CD4-positive, alpha-beta T cell treated with Interleukin-17A for 1 hour (primary cell): ENCODE measurements around the gene HEATR5A.
"Not testable (repeated sequence)": the region's sequence is repeated elsewhere in the genome, so short reads cannot be mapped to it uniquely, and the experiment has no call there.

ENCODE experiments used
- DNase-seq: peaks from one replicate; pipeline ENCODE4 v3.0.0-alpha.2; 2020

Gene HEATR5A

DNA sequence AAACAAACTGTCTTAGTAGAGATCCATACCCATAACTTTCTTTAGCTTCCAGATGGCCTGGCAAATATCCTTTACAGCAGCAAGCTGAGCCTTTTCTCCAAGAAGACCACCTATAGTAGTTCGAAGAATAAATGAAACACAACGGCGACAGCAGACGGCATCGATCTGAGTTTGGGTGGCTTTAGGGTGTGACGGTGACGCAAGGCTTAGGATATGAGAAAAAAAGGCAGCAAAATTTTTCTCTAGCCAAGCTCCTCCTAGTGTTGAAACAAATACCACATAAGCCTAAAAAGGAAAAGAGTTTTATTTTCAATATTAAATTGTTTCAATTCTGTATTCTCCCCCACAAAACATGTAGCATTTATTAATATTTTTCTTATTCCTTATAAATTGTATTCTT lies 33.3 kb downstream of the HEATR5A start:
- no peak for DNase-seq

DNA sequence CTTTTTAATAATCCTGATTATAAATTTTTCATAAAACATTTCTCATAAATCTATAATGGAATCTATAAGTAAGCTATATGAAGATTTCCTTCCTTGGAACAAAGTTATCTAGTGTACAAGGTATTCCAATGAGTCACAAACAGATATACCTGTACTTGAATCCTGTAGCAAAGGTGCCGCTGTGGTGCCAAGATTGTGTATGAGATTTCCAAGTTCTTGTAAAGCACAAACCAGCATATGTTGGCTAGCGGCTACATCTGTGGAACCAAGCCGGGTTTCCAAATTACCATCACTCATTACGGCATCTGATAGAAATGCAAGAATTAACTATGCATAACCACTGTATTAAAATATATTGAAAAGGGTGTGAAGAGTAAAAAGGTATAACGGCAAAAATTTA lies 34.1 kb downstream of the HEATR5A start:
- no peak for DNase-seq

DNA sequence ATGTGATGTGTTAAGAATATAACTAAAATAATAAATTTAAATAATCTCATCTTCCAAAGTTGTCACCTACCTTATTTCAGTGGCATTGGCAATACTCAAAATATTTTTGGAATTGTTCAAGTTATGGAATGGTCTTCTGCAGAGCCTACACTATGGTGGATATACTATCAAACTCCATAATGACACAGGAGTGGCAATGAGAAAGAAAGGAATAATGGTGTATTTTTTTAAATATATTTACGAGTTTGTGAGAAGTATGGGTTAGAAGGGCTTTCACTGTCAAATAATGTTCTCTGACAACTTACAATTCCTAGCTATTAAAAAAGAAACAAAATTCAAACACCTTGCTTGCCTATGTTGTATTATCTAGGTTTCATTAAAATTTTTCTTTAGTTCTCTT lies 38.1 kb downstream of the HEATR5A start:
- DNase-seq, result no peak

DNA sequence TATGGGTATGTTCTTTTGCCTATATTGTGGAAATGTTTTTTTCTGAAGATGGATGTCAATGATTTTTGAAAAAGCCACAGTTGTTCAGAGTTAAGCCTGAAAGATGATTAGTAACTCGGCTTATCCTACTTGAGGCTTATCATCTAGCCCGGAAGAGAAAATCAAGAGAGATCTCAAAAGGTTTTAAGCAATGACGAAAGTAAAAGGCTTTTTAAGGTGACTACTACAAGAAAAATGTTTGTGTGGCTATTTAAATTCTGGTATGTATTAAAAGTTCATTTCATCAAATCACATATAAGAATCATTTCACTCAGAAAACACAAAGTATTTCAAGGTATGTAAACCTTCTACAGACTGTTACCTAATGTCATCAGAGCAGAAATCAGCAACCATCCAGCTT lies 40.2 kb downstream of the HEATR5A start:
- no peak for DNase-seq

DNA sequence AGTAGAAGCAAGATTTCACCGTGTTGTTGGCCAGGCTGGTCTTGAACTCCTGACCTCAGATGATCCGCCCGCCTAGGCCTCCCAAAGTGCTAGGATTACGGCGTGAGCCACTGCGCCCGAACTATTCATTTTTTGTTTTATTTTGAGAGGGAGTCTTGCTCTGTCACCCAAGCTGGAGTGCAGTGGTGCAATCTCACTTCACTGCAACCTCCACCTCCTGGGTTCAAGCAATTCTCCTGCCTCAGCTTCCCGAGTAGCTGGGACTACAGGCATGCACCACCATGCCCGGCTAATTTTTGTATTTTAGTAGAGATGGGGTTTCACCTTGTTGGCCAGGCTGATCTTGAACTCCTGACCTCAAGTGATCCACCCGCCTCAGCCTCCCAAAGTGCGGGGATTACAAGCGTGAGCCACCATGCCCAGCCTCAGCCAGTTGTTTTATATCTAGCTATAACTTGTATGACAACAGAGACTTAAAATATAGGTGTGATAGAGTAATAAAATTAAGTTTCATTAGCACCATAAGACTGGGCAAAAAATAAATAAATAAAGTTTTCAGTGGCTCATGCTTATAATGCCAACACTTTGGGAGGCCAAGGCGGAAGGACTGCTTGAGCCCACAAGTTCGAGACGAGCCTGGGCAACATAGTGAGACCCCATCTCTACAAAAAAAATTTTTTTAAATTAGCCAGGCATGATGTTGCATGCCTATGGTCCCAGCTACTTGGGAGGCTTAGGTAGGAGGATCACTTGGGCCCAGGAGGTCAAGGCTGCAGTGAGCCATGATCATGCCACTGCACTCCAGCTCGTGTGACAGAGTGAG lies 41.0 kb downstream of the HEATR5A start:
- DNase-seq, result not testable (repeated sequence)

DNA sequence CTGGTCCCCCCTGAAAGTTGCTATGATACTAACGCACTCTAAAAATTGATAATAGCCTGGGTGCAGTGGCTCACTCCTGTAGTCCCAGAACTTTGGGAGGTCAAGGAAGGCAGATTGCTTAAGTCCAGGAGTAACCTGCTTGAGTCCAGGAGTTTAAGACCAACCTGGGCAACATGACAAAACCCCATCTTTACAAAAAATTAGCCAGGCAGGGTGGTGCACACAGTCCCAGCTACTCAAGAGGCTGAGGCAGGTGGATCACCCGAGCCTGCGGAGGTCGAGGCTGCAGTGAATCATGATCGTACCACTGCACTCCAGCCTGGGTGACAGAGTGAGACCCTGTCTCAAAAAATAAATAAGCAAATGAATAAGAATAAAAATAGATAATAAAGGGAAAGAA lies 42.9 kb downstream of the HEATR5A start:
- no peak for DNase-seq

DNA sequence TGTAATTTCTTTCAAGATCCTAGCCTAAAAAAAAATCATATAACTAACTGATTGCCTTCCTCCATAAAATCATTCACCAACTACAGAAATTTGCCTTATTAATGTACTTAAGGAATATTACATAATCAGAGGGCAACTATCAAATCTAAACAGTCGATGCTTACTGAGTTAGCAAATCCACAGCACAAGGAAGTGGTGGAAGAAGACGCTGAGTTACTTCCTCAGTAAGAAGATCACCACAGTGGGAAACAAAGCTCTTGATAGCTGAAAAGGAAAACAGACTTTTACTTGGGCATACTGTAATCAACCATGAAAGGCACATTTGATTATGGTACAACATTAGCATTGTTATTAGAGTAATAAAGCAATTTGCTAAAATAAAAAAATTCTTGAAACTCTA lies 48.7 kb downstream of the HEATR5A start:
- no peak for DNase-seq

DNA sequence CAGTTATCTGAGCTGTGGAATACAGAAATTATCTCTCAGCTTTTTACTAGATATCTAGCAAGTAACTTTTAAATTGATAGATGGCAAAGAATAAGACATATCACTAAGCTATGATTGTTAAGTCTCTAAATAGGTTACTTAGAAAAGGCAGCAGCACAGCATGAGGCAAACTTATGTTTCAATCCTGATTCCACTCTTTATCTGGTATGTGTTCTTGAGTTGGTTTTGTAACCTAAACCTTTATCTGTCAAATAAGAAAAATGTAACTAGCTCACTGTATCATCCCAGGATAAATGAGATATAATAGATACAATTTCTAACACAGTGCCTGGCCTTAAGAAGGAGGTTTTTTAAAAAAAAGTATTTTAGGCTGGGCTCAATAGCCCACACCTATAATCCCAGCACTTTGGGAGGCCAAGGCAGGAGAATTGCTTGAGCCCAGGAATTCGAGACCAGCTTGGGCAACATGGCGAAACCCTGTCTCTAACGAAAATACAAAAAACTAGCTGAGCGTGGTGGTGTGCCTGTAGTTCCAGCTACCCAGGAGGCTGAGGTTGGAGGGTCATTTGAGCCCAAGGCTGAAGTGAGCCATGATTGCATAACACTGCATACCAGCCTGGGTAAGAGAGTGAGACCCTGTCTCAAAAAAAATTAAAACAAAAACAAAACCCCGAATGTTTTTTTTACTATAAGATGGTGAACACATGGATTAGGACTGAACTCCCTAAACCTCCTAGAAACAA lies 56.8 kb downstream of the HEATR5A start:
- DNase-seq, result no peak

DNA sequence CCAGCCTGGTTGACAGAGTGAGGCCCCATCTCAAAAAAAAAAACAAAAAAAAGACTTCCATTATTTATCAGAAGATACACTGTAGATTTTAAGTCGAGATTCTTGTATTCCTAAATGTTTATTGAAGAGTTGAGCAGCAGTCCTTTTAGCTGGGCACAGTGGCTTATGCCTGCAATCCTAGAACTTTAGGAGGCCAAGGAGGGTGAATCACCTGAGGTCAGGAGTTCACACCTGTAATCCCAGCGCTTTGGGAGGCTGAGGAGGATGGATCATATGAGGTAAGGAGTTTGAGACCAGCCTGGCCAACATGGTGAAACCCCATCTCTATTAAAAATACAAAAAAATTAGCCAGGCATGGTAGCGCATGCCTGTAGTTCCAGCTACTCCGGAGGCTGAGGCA lies 57.6 kb downstream of the HEATR5A start:
- DNase-seq, result no peak

DNA sequence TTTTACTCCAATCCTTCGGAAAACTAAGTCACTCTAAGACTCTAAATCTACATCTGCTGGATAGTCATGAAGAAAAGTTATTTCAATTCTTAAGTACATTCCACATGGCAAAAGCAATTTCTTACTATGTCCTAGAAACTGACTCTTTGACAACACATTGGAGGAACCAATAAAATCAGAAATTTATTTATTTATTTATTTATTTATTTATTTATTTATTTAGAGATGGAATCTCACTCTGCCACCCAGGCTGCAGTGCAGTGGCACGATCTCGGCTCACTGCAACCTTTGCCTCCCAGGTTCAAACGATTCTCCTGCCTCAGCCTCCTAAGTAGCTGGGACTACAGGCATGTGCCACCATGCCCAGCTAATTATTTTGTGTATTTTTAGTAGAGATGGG lies 58.6 kb downstream of the HEATR5A start:
- not testable (repeated sequence) for DNase-seq

DNA sequence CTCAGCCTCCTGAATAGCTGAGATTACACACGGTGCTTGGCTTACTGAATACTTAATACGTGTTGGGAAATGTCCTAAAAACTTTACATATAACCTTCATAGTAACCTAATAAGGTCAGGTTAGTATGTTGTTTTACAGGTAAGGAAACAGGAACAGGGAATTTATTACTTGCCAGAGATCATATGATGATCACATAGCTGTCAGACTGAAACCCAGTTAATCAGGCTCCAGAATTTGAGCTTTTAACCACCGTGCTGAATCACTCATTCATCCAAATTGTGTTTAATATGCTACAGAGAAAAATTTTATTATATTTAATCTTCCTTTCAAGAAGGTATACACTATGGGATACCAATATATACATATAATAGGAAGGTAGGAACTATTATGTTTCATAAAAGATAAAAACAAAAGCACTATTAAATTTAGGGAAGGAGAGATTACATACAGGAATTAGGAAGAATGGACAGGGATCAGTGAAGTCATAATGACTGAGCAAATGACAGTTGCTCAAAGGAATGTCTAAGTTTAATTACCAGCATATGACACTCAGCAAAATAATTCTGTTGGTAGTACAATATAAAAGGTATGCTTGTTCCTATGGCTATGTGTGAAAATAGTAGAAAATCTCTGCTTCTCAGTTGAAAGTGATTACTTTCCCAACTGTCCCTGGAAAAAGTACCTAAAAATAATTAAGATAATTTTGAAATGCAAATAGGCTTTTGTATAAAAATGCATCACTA lies 59.3 kb downstream of the HEATR5A start:
- no peak for DNase-seq

DNA sequence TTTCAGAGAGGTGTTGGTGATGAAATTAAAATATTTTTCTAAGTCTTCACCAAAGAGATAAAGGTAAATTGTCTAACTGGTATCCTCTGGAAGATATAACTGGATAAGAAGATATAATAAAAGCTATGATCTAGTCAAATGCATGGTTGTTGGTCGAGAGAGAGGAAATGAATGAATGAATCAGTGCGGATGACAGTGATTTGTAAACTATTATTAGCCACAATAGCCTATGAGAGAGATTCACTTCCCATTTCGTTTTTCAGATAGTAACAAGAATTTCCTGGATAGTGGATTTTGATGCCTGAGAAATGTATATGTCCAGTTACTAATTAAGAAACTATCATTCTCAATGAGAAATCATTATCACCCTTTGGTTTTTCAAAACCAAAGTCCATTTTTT lies 63.1 kb downstream of the HEATR5A start:
- no peak for DNase-seq

DNA sequence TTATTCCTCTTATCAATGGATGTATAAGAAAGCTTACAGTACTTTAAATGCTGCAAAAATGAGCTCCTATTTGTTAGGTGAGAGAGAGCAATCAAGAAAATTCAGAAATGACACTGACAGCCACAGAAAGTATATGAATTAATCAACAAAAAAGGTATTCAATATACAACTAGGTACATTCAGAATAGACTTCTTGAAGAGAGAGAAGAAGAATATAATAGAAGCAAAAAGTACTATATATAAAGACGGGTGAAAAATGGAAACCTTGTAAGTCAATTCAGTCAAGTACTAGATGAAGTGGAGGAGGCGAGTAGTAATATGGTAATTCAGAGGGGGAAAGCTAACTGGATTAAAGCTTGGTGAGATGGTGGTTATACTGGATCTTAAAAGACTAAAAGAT lies 74.3 kb downstream of the HEATR5A start:
- DNase-seq, result no peak

DNA sequence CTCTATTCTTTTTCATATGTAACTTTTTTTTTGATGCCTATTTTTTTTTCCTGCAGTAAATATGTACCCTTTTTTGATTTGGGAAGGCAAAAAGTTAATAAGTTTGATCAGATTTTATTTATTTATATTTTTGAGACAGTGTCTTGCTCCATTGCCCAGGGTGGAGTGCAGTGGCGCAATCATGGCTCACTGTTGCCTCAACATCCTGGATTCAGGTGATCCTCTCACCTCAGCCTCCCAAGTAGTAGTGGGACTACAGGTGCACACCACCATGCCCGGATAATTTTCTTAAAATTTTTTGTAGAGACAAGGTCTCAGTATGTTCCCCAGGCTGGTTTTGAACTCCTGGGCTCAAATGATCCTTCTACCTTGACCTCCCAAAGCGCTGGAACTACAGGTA lies 79.1 kb downstream of the HEATR5A start:
- no peak for DNase-seq

DNA sequence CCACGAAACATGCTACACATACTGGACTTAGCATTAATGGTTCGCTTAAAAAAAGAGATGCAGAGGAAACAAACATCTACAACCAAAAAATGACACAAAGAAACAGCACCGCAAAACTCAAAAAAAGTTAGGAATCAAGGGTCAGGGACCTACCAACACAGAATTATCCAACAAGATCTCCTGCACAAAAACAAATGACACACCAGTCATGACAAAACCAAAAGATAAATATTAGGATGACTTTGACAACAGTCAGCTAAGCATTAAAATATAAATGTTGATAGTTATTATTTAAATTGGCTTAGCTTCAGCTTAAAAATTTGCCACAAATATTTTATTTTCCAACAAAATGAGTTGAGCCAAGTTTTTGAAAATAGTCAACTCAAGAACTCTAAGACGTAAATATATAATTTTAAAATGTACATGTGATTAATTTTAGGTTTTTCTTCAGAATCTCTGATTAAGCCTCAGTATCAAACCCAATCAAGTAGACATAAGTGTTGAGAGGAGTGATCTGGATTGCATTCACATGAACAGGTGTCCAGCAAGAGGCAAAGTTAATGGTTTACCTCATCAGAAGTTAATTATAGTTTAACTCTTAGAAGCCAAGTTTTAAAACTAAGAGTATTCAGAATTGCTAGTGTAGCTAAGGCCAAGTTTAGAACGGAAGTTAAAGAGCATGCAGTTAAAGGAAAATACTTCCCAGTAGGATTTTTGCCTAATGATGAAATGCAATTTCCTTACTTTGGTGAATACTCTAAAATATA lies 79.9 kb downstream of the HEATR5A start:
- DNase-seq, result no peak

DNA sequence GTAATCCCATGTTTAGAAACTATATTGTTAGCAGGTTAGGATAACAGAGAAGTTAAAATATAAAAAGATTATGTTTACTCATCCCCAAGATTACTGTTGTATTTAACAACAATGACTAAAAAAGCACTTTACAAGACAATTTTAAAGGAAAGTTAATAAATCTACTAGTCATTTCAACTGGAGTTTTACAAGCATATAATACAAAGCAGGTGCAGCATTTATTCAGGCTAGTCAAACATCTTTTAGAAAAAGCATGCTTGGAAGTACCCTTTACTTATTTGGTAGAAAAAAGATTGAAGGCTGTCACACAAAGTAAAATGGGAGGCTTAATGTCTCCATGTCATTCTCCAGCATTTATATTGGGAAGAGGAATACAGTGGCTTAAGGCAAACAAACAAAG lies 80.6 kb downstream of the HEATR5A start:
- no peak for DNase-seq

DNA sequence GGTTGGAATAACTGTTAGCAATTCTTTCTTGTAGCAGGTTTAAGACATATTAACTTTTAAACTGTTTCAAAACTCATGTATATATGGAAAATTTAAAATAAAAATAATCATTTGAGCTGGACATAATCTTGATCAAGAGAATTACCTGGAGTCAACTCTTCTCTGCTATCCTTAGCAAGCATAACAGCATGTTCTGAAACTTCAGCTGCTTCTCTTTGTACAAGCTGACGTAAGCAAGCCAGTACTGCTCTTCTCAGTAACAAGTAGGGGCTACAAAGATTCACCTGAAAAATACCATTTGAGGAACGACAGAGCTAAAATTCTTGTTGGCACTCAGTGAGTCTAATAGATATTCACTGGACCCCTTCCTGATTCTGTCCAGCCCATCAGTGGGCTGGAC lies 83.0 kb downstream of the HEATR5A start:
- no peak for DNase-seq

DNA sequence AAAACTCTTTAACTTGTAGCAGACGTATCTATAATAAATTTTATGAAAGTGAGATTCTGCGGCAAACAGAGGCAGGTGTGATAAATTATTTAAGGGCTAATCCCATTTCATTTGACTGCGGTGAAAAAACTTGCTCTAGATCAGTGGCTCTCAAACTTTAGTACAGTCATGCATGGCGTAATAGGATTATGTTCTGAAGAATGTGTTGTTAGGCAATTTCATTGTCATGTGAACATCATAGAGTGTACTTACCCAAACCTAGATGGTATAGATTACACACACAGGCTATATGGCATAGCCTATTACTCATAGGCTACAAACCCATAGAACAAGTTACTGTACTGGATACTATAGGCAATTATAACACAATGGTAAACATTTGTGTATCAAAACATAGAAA lies 83.7 kb downstream of the HEATR5A start:
- no peak for DNase-seq

DNA sequence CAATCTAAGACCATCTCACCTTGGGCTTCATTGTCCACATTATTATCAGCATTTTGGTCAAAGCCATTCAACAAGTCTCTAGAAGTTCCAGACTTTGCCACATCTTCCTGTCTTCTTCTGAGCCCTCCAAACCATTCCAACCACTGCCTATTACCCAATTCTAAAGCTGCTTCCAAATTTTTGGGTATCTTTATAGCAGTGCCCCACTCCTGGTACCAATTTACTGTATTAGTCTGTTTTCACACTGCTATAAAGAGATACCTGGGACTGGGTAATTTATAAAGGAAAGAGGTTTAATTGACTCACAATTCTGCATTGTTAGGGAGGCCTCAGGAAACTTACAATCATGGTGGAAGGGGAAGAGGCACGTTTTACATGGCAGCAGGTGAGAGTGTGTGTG lies 89.0 kb downstream of the HEATR5A start:
- not testable (repeated sequence) for DNase-seq

DNA sequence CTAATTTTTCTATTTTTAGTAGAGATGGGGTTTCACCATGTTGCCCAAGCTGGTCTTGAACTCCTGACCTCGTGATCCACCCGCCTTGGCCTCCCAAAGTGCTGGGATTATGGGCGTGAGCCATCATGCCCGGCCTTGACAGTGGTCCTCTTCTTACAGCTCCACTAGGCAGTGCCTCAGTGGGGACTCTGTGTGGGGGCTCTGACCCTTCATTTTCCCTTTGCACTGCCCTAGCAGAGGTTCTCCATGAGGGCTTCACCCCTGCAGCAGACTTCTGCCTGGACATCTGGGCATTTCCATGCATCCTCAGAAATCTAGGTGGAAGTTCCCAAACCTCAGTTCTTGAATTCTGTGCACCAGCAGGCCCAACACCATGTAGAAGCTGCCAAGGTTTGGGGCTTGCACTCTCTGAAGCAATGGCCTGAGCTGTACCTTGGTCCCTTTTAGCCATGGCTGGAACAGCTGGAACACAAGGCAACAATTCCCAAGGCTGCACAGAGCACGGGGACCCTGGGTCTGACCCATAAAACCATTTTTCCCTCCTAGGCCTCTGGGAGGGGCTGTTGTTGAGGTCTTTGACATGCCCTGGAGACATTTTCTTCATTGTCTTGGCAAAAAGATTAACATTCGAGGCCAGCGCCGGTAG lies 90.4 kb downstream of the HEATR5A start:
- not testable (repeated sequence) for DNase-seq

DNA sequence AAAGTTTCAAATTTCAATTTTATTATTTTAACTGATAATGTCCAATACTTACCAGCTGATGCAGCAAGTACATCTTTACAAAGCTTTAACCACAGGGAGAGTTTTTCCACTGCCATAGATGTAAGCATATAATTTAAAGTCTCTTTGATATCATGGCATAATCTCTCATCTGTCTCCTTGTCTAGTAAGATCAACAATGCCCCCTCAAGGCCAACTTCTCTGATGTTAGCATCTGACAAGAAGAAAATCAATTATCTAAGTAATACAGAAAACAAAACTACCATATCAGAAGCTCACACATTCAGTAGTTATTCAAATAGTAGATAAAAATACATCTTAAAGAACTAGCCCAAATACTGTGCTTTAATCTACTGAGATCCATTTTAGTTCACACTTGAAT lies 94.2 kb downstream of the HEATR5A start:
- peak; percentile 38 for DNase-seq

DNA sequence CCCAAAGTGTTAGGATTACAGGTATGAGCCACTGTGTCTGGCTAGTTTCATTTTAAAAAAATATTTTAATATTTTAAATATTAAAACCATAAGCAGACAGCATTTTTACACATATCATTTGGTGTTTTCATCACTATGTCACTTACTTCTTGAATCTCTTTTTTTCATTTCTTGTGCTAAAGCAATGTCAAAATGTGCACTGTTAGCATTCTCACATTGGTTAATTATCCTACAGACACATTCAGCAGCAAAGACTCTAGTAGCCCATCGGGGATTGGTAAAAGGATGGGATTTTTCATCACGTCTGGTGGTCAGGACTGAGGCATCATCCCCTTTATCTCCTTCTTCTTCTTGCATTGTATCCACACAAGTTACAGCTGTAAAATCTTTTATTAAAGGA lies 96.9 kb downstream of the HEATR5A start:
- DNase-seq, result no peak
